Measurements from ENCODE around the gene PREX1. TPM values are rescaled to one million over a fixed set of nuclear protein-coding genes. Genes with fewer than 3 reads are reported as not detected.

Gene PREX1
- total and polyA plus RNA-seq, 2 experiments from 2014 or later, result 2.4 to 10.3 TPM

- Histone ChIP-seq H3F3A (replicated peaks; ENCODE audit: low read depth) (no peaks in the 10 kb centered on the region), H2AFZ (peak overlapping the region; percentile 81), H3K79me2 (replicated peaks; ENCODE audit: insufficient read depth) (no peaks in the 10 kb centered on the region), H3K27me3 (ENCODE audit: insufficient read depth) (no peaks in the 10 kb centered on the region), H3K27ac (ENCODE audit: low read depth) (no peak overlapping the region), H3K9me2 (ENCODE audit: insufficient read depth) (no peaks in the 10 kb centered on the region), H3K4me3 (peak overlapping the region; percentile 49), H3K4me1 (ENCODE audit: insufficient read depth) (no peaks in the 10 kb centered on the region; the same call in 1 of the 2 replicates), H3K4me2 (peak overlapping the region; percentile 74), H3K36me3 (ENCODE audit: insufficient read depth) (no peaks in the 10 kb centered on the region), H4K20me1 (replicated peaks; ENCODE audit: insufficient read depth) (no peaks in the 10 kb centered on the region)
- Mint-ChIP-seq H3K36me3 (ENCODE audit: low read depth) (no peaks in the 10 kb centered on the region), H3K9me3 (no peaks in the 10 kb centered on the region; the same call in 2 of the 3 replicates), H3K27me3 (ENCODE audit: insufficient read depth, low read depth, poor library complexity) (peaks cover 9% of the 10 kb centered on the region), H3K27ac (peak overlapping the region; percentile 87), H3K4me3 (peak overlapping the region; percentile 75), H3K4me1 (peaks cover 5% of the 10 kb centered on the region)
- ATAC-seq (peak; percentile 92), DNase-seq (ENCODE audit: low spot score) (peak; percentile 93)
- peak; percentile 88 to 96 for TF ChIP-seq CTCF (conservative IDR thresholded peaks at IDR 0.05; ENCODE audit: low read depth in 2 of 2)
- TF ChIP-seq ETS1 (IDR thresholded peaks at IDR 0.05), result no peak
- TF ChIP-seq ZNF114 (CRISPR knock-in tag; IDR thresholded peaks at IDR 0.05), result no peak
- TF ChIP-seq CREB1 (CRISPR knock-in tag; IDR thresholded peaks at IDR 0.05; ENCODE audit: low read depth), result 0 out of 2 replicates have a peak, but pooled peaks have one; percentile 25
These were observed 207.1 kb downstream of the PREX1 start for GRCh38 chr20:48620507-48621375.

GRCh38 chr20:48620154-48620506, 207.7 kb downstream of the PREX1 start:
- peak overlapping the region; percentile 72; the same call in 1 of the 2 replicates for H2AFZ ChIP-seq
- Mint-ChIP-seq H3K4me3 (no peak overlapping the region), H3K27ac (no peak overlapping the region)

More at GRCh38 chr20:48620154-48620506, 207.7 kb downstream of the PREX1 start:
- Histone ChIP-seq H3K4me3 (no peak overlapping the region), H3K4me2 (no peak overlapping the region), H3K27ac (ENCODE audit: low read depth) (no peak overlapping the region), H3K4me1 (ENCODE audit: insufficient read depth) (no peaks in the 10 kb centered on the region; the same call in 1 of the 2 replicates), H3K27me3 (ENCODE audit: insufficient read depth) (no peaks in the 10 kb centered on the region), H3K9me2 (ENCODE audit: insufficient read depth) (no peaks in the 10 kb centered on the region), H3K79me2 (replicated peaks; ENCODE audit: insufficient read depth) (no peaks in the 10 kb centered on the region), H3K36me3 (ENCODE audit: insufficient read depth) (no peaks in the 10 kb centered on the region), H3F3A (replicated peaks; ENCODE audit: low read depth) (no peaks in the 10 kb centered on the region), H4K20me1 (replicated peaks; ENCODE audit: insufficient read depth) (no peaks in the 10 kb centered on the region)
- no peaks in the 10 kb centered on the region for H3K36me3 Mint-ChIP-seq (ENCODE audit: low read depth)
- DNase-seq (ENCODE audit: low spot score), result no peak
- H3K9me3 Mint-ChIP-seq, result no peaks in the 10 kb centered on the region; the same call in 2 of the 3 replicates
- H3K4me1 Mint-ChIP-seq, result peaks cover 5% of the 10 kb centered on the region
- peak; percentile 7 for ATAC-seq
- TF ChIP-seq REST (IDR thresholded peaks at IDR 0.05; ENCODE audit: unreplicated experiment) (no peak), NANOG (IDR thresholded peaks at IDR 0.05; ENCODE audit: borderline replicate concordance) (no peak), ZNF331 (CRISPR knock-in tag; IDR thresholded peaks at IDR 0.05; ENCODE audit: low read depth) (no peak), EZH2phosphoT487 (IDR thresholded peaks at IDR 0.05; ENCODE audit: unreplicated experiment) (no peak), POLR2AphosphoS5 (IDR thresholded peaks at IDR 0.05; ENCODE audit: low read depth) (no peak)
- peaks cover 10% of the 10 kb centered on the region for H3K27me3 Mint-ChIP-seq (ENCODE audit: insufficient read depth, low read depth, poor library complexity)
